Liver (tissue), 9 donors: ENCODE results near the gene NRG3. TPM values are rescaled to one million over a fixed set of nuclear protein-coding genes. Genes with fewer than 3 reads are reported as not detected.

Experiments used
- DNase-seq: peaks from one replicate; pipeline ENCODE4 v3.0.0-alpha.2; 2017; ENCODE audit warnings: low spot score
- H3K27ac ChIP-seq, 2 donors: one replicate each; pipeline ENCODE4 v1.7.0; 2013; ENCODE audit warnings: inconsistent platforms in 2 of 2, low read length in 2 of 2, control low read depth in 1 of 2, low read depth in 1 of 2, mild to moderate bottlenecking in 1 of 2
- H3K27me3 ChIP-seq, 4 donors: one replicate each; pipeline versions ENCODE4 v1.6.1 to v1.7.0; 2013; ENCODE audit warnings: low read length in 3 of 4, inconsistent platforms in 1 of 4, mild to moderate bottlenecking in 1 of 4, moderate library complexity in 1 of 4; ENCODE audit not compliant: control insufficient read depth in 4 of 4, insufficient read depth in 4 of 4
- H3K36me3 ChIP-seq, 4 donors: one replicate each; pipeline versions ENCODE4 v1.6.1 to v1.7.0; 2013; ENCODE audit warnings: low read length in 3 of 4, mild to moderate bottlenecking in 3 of 4, low read depth in 1 of 4, moderate library complexity in 1 of 4; ENCODE audit not compliant: control insufficient read depth in 4 of 4, insufficient read depth in 3 of 4
- H3K4me1 ChIP-seq, 4 donors: one replicate each; pipeline versions ENCODE4 v1.6.1 to v1.7.0; 2013; ENCODE audit warnings: low read length in 3 of 4, mild to moderate bottlenecking in 3 of 4, moderate library complexity in 1 of 4; ENCODE audit not compliant: control insufficient read depth in 4 of 4, insufficient read depth in 4 of 4
- H3K4me3 ChIP-seq, 3 donors: one replicate each; pipeline versions ENCODE4 v1.6.1 to v1.7.0; 2013; ENCODE audit warnings: low read length in 3 of 3, control low read depth in 1 of 3, low read depth in 1 of 3, mild to moderate bottlenecking in 1 of 3
- H3K9ac ChIP-seq, 2 donors: one replicate each; pipeline ENCODE4 v1.7.0; 2013; ENCODE audit warnings: low read length in 2 of 2, mild to moderate bottlenecking in 2 of 2, moderate library complexity in 2 of 2, control low read depth in 1 of 2, low read depth in 1 of 2
- H3K9me3 ChIP-seq, 4 donors: one replicate each; pipeline versions ENCODE4 v1.6.1 to v1.7.0; 2013; ENCODE audit warnings: low read length in 3 of 4; ENCODE audit not compliant: control insufficient read depth in 4 of 4
- ATF3 ChIP-seq: IDR thresholded peaks from 2 replicates; pipeline ENCODE4 v1.6.1; 2016; ENCODE audit warnings: antibody characterized with exemption
- CTCF ChIP-seq: fragments of 150-350 bp; IDR thresholded peaks from 2 replicates; pipeline ENCODE4 v1.5.1; 2017; ENCODE audit warnings: improper control_type of control experiment, low read depth, low read length; ENCODE audit not compliant: missing input control
- EGR1 ChIP-seq, 2 donors: IDR thresholded peaks; 2 replicates each; pipeline ENCODE4 v1.6.1; 2016 to 2018; ENCODE audit warnings: antibody characterized with exemption in 2 of 2, low read depth in 2 of 2
- FOXA1 ChIP-seq: IDR thresholded peaks from 2 replicates; pipeline ENCODE4 v1.6.1; 2016; ENCODE audit warnings: antibody characterized with exemption
- GABPA ChIP-seq, 2 donors: IDR thresholded peaks in 1 of 2; conservative IDR thresholded peaks in 1 of 2; 2 replicates each; pipeline ENCODE4 v1.6.1; 2016; ENCODE audit warnings: antibody characterized with exemption in 2 of 2, mild to moderate bottlenecking in 1 of 2, moderate library complexity in 1 of 2
- HNF4A ChIP-seq, 2 donors: conservative IDR thresholded peaks; 2 replicates each; pipeline ENCODE4 v1.6.1; 2016; ENCODE audit warnings: antibody characterized with exemption in 2 of 2, mild to moderate bottlenecking in 2 of 2
- HNF4G ChIP-seq: IDR thresholded peaks from 2 replicates; pipeline ENCODE4 v1.6.1; 2016; ENCODE audit warnings: antibody characterized with exemption
- JUND ChIP-seq, 2 donors: IDR thresholded peaks; 2 replicates each; pipeline ENCODE4 v1.6.1; 2016; ENCODE audit warnings: antibody characterized with exemption in 2 of 2
- MAX ChIP-seq: IDR thresholded peaks from 2 replicates; pipeline ENCODE4 v1.6.1; 2016; ENCODE audit warnings: antibody characterized with exemption
- NR2F2 ChIP-seq: IDR thresholded peaks from 2 replicates; pipeline ENCODE4 v1.6.1; 2016; ENCODE audit warnings: antibody characterized with exemption
- RAD21 ChIP-seq, 2 donors: IDR thresholded peaks; 2 replicates each; pipeline ENCODE4 v1.6.1; 2016; ENCODE audit warnings: antibody characterized with exemption in 2 of 2, mild to moderate bottlenecking in 2 of 2
- REST ChIP-seq: IDR thresholded peaks from 2 replicates; pipeline ENCODE4 v1.6.1; 2016; ENCODE audit warnings: antibody characterized with exemption, mild to moderate bottlenecking
- RXRA ChIP-seq, 2 donors: IDR thresholded peaks; 2 replicates each; pipeline ENCODE4 v1.6.1; 2017 to 2018; ENCODE audit warnings: antibody characterized with exemption in 2 of 2, mild to moderate bottlenecking in 1 of 2
- SP1 ChIP-seq: IDR thresholded peaks from 2 replicates; pipeline ENCODE4 v1.6.1; 2018; ENCODE audit warnings: antibody characterized with exemption, mild to moderate bottlenecking
- TAF1 ChIP-seq: conservative IDR thresholded peaks from 2 replicates; pipeline ENCODE4 v1.6.1; 2016; ENCODE audit warnings: antibody characterized with exemption, mild to moderate bottlenecking
- YY1 ChIP-seq: IDR thresholded peaks from 2 replicates; pipeline ENCODE4 v1.6.1; 2016; ENCODE audit warnings: antibody characterized with exemption, mild to moderate bottlenecking
- ZBTB33 ChIP-seq: IDR thresholded peaks from 2 replicates; pipeline ENCODE4 v1.6.1; 2016; ENCODE audit warnings: antibody characterized with exemption
- WGBS: extraction: QIAGEN DNeasy Blood & Tissue Kit; methylation state at CpG from one replicate; pipeline ENCODE4 v1.1.7; 2013; 5-methylcytosine and 5-hydroxymethylcytosine counted together
- polyA plus RNA-seq, 2 donors: library from polyadenylated mRNA; stranded (reverse) in 1 of 2; unstranded in 1 of 2; fragments of 200-250 nt in 1 of 2; fragments of >200 nt in 1 of 2; fragmentation: Nextera tagmentation in 1 of 2; extraction: Ambion mirVana in 1 of 2; gene quantifications; one replicate each; pipeline versions ENCODE4 v1.2.1 to v1.2.3, GENCODE V29; 2013 to 2015
- total RNA-seq, 2 donors: library from RNA; depleted of rRNA; stranded (reverse); fragments of >200 nt; gene quantifications; one replicate each; pipeline ENCODE4 v1.2.3, GENCODE V29; 2014
- donor health status: healthy.
- donor health status: healthy.
- donor health status: healthy.
- donor health status: healthy.
- donor health status: healthy.

NRG3 gene
- total and polyA plus RNA-seq, 4 donors, result 0.24 to 3.7 (median 0.38) TPM

- no peak for DNase-seq
- no peak for TF ChIP-seq EGR1 (IDR thresholded peaks at IDR 0.05; ENCODE audit: low read depth in 2 of 2)
- TF ChIP-seq MAX, result no peak
- TF ChIP-seq REST, result no peak
- TF ChIP-seq RXRA (IDR thresholded peaks at IDR 0.05), result no peak
- no peak for TF ChIP-seq CTCF
- TF ChIP-seq HNF4A (conservative IDR thresholded peaks at IDR 0.05), result no peak
- no peak for TF ChIP-seq JUND (IDR thresholded peaks at IDR 0.05)
- no peak for TF ChIP-seq FOXA1
- TF ChIP-seq SP1, result no peak
- no peak for TF ChIP-seq ATF3
- no peak for TF ChIP-seq HNF4G
- TF ChIP-seq ZBTB33, result no peak
- no peak for TF ChIP-seq TAF1
- no peak for TF ChIP-seq GABPA (IDR thresholded peaks at IDR 0.05 in 1 of 2, conservative IDR thresholded peaks at IDR 0.05 in 1 of 2)
- no peak for TF ChIP-seq NR2F2
- TF ChIP-seq YY1, result no peak
- TF ChIP-seq RAD21 (IDR thresholded peaks at IDR 0.05), result no peak
- Histone ChIP-seq H3K4me1 (no peaks in the 10 kb centered on the region), H3K27me3 (no peaks in the 10 kb centered on the region), H3K27ac (no peak overlapping the region), H3K4me3 (no peak overlapping the region), H3K36me3 (no peaks in the 10 kb centered on the region), H3K9me3 (no peaks in the 10 kb centered on the region), H3K9ac (no peak overlapping the region)
- WGBS, result 71% methylated on average over 1 of the region's 1 CpG
Observed at GRCh38 chr10:82400841-82401240, 525.8 kb downstream of the NRG3 start.
